Diencephalon (tissue), 1 donor: ENCODE measurements around the gene GTF2IRD1. TPM values are rescaled to one million over a fixed set of nuclear protein-coding genes. Genes with fewer than 3 reads are reported as not detected.

ENCODE experiments used
- small RNA-seq: library from RNA; depleted of rRNA; stranded (forward); fragments of <200 nt; gene quantifications from one replicate; pipeline ENCODE3, GENCODE V24; 2014
- total RNA-seq: library from RNA; depleted of rRNA; stranded (reverse); fragments of >200 nt; gene quantifications from one replicate; pipeline ENCODE4 v1.2.3, GENCODE V29; 2014

GTF2IRD1 gene, protein sequence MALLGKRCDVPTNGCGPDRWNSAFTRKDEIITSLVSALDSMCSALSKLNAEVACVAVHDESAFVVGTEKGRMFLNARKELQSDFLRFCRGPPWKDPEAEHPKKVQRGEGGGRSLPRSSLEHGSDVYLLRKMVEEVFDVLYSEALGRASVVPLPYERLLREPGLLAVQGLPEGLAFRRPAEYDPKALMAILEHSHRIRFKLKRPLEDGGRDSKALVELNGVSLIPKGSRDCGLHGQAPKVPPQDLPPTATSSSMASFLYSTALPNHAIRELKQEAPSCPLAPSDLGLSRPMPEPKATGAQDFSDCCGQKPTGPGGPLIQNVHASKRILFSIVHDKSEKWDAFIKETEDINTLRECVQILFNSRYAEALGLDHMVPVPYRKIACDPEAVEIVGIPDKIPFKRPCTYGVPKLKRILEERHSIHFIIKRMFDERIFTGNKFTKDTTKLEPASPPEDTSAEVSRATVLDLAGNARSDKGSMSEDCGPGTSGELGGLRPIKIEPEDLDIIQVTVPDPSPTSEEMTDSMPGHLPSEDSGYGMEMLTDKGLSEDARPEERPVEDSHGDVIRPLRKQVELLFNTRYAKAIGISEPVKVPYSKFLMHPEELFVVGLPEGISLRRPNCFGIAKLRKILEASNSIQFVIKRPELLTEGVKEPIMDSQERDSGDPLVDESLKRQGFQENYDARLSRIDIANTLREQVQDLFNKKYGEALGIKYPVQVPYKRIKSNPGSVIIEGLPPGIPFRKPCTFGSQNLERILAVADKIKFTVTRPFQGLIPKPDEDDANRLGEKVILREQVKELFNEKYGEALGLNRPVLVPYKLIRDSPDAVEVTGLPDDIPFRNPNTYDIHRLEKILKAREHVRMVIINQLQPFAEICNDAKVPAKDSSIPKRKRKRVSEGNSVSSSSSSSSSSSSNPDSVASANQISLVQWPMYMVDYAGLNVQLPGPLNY
- 17.5 TPM for total RNA-seq

DNA sequence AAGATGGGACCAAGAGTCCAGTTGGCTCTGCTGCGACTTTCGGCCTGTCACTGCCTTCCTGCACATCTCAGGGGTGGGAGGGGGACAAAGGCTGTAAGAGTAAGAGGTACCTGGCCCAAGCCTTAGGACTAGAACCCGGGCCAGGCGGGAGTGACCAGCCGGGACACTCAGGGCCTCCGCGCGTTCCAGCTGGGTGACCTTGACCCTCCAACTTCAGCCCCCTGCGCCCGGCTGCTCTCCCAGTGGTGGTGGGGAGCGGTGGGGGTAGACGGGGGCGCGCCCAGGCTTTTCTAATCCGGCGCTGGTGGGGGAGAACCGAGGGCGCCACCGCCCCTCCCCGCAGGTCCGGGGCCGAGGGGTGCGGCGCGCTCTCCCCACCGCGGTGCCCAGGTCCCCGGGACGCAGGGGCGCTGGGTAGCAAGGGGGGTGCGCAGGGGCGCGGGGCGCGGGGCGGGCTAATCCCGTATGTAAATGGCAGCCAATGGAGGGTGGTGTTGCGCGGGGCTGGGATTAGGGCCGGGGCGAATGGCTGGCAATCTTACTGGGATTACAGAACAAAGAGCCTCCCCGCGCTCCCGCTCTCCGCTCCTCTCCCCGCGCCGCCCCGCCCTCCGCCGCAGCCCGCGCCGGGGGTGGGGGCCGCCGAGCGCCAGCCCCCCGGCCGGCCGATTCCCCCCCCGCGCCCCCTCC, at the start of gene GTF2IRD1:
Gene GTF2IRD1, plus strand, starts transcription at position 585 of the 690 bp plus-strand sequence. CDS start 54,175 bp downstream, outside the sequence.

Small RNA genes within 50 kb of the gene (small RNA-seq; reads per million reads assigned to genes)
- gene RNA5SP233: not detected

Other genes starting within 250 kb of the GTF2IRD1 start
- 5.3 TPM for gene LAT2, start 243.9 kb upstream of the GTF2IRD1 start, total RNA-seq
- 27.7 TPM for gene RFC2, start 199.5 kb upstream of the GTF2IRD1 start, total RNA-seq
- gene CLIP2, start 164.5 kb upstream of the GTF2IRD1 start, total RNA-seq: 115 TPM
- gene GTF2I, start 203.8 kb downstream of the GTF2IRD1 start, total RNA-seq: 254 TPM